NCI-H345 (cell line): ENCODE data around the gene IL21.

Source experiments
- DNase-seq: peaks from one replicate; lab custom pipeline; 2025; lab: John Stamatoyannopoulos, UW

The IL21 gene

DNA sequence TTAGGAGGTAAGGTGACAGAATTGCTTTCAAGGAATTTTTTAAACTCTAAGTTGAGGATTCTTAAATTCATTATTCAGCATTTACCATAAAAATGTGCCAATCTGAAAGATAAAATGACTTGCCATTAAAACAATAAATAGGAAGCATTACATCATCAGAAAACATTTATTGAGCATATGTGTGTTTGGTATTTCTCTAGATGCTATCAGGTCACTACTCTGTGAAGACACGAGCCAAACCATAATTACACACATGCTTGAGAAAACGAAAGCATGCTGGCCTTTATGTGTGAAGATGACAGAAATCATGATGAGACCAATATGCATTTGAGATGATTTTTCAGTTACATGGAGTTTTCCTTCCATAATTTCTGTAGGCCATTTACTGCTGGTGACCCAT is 12.3 kb upstream of the IL21 start:
- DNase-seq, result no peak

DNA sequence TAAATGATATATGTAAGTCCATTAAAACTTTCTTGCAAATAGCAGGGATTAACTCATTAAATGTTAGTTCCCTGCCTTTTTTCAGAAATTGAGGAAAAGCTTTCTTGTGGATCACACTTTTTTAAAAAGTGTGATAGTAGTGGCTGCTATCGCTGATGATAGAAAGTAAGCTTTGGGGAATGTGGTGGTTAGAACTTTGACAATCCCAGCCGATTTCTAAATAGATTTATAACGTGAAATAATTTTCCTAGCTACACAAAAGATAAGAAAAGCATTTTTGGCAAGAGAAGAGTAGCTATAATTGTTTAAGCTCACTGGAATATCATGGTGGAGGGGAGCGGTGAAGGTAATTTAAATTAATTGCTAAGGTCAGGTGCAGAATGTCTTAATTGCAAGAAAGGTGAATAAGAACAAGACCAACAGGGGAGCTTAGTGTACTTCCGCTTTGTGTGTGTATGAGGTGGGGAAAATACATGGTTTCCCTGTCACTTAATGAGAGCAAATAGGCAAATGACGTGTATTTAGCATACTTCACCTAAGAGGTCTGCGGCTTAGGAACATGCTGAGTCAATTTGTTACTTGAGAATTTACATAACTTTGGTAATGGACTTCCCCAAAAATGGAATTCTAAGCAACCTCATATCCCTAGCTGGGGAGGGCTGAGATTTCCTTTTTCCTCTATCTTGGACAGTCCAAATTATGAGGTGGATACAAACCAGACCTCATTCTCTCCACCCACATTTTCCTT is 11.7 kb upstream of the IL21 start:
- no peak for DNase-seq

DNA sequence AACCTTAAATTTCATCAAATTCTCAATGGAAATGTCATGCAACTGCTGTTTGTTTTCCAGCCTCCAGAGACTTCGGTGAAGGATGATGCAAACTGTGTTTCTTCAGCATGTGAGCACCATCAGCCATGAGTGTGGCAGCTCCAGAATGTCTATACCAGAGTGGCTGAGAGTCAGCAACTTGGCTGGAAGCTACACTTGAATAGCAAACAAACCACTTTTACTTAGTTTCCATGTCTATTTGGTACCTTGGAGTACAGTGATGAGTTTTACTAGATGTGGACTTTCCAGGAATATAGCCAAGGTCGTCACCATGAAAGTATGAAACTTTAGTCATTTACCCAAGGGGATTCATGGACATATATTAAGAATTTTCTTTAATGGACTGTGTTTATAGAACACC is 4.3 kb upstream of the IL21 start:
- DNase-seq, result no peak

DNA sequence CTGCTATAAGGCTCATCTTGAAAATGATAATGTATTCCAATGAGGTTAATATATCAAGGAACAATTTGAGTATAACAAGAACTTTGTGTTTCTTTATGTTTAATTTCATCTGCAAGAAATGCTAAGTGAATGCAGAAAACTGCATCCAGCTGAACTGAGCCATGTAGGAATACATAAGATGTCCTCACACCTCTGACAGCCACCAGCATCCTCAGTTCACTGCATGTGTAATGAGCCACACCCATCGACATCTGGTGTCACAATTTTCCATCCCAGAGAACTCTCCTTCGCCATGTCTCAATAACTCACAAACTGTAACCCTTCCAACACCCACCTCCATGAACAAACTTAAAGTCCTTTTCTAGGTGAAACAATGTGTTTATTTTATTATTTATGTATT is 3.3 kb upstream of the IL21 start:
- no peak for DNase-seq

DNA sequence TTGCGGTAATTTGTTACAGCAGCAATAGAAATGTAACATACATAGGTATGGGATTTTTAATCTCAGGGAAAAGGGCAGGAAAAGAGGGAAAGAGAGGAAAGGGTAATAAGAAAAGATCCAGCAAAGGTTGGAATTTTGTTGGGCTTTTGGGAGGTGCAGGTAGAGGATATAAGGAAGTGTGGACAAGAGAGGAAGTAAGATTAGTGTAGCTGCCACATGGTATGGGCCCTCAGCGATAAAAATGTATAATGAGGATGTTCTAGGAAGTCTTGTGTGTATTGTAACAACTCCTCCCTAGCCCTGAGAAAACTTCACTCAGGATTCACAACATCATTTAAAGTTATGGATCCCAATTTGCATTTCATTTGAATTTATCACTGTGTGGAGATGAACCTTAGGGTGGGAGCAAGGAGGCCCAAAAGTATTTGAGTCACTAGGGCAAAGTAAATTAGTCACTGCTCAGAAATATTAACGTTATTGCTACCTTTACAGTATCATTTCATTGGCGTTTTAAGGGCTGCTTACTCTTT is 2.8 kb upstream of the IL21 start:
- DNase-seq, result no peak

DNA sequence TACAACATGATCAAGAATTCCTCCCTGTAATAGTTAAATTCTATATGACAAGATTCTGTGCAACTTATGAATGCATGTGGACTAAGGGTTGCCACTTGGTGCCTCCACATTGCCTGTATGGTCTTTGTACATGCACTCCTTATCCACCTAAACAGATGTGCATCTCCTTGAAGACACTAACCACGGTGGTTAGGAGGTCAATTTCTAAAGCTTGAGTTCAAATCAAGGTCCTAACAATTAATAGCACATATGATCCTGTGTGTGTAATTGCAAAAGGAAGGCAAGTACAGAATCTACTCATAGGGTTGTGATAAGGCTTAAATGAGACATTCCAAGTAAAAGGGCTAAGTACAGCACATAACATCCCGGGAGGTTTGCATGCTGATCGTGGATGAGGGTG is 1.5 kb upstream of the IL21 start:
- DNase-seq, result no peak

DNA sequence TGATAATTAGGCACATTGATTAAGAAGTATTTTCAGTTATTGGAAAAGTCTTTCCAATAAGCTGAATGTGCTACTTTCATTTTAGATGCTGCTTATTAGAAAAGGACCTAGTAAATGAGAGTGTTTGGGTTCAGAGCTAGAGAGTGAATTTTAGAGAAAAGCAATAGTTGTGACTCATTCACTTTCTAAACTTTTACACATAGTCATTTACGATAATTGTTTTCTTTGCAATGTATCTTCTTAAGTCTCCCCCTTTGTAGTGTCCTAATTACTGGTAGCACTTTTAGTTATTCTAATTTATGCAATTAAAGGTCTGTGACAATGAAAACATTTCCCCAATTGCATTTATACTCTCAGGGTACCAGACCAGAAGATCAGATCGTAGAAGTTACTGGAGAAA is 1.3 kb downstream of the IL21 start:
- no peak for DNase-seq

DNA sequence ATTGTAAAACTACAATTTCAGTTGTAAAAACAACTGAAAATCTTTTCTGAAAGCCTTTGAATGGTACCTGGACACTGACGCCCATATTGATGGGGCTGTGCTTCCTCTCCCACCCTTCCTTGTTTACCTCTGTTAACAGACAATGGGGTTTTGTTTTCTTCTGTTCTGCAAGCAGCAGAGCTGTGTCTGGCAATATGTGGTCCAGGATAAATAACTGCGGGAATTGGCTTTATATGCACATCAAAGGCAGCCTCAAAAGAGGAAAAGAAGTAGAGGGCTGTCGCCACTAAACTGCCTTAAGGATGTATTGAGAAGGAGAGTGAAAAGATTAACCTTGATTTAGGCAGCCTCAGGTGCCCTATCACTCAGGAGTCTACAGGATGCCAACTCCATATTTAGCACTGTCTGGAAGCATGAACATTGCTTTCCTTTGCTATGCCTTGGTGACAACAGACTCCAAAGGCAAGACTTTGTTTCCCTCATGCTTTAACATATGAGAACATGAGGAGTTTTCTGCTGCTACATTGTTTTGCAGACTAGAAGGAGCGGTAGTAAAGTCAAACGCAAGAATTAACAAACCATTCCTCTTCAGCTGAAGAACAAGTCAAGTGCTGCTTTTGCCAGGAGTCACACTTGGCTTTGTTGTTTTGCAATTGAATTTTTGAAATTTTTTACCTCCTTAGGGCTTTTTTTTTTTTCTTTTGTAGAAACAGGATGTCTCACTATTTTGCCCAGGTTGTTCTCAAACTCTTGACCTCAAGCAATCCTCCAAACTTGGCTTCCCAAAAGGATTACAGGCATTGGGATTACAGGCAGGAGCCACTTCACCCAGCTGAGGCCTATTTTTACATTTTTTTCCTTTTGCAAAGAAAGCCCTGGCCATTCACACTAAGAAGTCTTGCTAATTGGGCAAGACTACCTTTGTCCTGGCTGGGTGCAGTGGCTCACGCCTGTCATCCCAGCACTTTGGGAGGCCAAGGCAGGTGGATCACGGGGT is 3.0 kb downstream of the IL21 start:
- DNase-seq, result no peak

DNA sequence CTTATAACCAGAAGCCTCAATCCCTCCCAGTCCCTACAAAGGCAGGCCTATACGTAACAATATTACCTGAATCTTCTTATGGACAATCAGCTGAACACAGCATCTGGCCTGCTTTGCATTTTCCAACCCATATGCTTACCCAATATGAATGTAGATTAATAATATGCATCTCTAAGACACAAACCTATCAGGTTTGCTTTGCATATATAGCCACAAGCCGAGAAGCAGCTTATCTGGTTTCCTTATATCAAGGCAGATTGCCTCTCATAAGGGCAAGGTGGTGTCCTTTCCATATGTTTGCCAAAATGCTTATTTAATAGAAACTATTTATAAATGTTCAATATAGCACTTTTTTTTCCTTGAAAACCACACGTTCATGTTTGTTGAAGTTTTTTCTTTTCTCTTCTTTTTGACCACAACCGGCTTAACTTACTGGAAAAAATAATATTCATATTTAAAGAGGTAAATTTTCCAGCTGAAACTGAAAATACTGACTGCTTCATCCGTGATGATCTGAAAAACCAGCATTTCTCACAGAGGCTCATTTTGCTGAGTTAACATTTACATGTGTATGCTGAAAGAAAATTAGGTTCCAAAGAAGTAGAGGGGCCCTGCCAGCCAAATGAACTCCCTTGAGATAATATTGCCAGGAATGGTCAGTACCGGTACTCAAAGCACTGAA is 3.8 kb downstream of the IL21 start:
- DNase-seq, result no peak

DNA sequence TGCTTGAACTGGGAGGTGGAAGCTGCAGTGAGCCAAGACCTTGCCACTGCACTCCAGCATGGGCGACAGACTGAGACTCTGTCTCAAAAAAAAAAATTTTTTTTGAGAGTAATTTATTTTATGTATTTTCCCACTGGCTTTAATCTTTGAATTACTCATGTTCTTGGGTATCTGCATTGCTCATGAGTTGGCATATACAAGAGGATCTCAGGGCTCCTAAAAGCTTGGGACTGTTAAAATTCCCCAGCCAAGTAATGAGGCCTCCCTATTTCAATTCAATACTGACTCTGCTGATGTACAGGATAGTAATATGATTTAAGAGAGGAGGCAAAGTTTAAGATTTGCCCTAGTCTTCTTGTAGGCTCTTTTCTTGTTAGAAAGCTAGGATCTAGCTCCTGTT is 6.2 kb downstream of the IL21 start:
- no peak for DNase-seq

DNA sequence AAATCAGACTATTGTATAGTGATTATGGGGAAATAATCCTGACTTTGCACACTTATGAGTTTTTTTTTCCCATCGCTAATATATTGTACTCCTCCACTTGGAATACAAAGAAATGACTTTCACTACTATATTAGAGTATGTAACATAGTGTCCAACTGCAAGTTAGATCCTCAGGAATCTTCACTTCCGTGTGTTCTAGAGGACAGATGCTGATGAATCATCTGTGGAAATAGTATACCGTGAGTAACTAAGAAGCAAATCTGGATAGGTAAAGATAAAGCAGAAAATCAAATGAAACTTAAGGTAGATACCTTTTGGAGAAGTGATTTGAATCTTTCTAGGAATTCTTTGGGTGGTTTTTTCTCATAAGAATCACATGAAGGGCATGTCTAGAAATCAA is 8.3 kb downstream of the IL21 start:
- no peak for DNase-seq

DNA sequence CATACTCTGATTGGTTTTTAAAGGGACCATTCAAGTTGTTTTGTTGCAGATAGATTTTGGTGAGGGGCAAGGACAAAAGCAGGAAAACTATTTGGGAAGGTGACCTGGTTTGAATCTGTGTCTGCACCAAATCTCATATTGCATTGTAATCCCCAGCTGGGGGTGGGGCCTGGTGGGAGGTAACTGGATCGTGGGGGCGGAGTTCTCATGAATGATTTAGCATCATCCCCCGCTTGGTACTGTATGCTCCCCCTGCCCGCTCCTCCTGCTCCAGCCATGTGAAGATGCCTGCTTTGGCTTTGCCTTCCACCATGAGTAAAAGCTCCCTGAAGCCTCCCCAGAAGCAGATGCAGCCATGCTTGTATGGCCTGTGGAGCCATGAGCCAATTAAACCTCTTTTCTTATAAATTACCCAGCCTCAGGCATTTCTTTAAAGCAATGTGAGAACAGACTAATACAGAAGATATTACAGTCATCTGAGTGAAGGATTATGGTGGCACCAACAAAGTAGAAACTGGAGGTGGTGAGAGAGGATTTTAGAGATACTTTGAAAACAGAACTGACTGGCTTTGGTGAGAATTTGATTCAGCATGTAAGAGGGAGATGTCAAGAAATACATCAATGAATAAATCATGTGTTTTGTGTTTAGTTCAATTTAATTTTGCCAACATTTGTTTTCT is 14.4 kb downstream of the IL21 start:
- DNase-seq, result no peak

DNA sequence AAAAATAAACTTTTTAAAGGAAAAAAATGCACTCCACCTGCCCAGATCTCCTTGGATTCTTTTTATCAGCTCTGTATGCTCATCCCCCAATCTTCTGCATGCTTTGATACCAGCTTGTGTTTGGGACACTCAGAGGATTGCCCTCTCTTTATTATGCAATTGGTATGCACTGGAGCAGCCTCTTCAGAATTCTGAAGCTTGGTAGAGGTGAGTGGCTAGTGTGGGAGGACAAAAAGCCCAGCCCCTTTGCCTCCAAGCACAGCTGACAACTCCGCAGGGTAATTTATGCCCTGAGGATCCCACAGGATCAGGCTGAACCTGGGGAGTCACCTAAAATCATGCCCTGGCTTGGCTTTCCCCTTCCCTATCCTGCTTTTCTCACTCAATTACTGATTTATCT is 16.7 kb downstream of the IL21 start:
- no peak for DNase-seq

DNA sequence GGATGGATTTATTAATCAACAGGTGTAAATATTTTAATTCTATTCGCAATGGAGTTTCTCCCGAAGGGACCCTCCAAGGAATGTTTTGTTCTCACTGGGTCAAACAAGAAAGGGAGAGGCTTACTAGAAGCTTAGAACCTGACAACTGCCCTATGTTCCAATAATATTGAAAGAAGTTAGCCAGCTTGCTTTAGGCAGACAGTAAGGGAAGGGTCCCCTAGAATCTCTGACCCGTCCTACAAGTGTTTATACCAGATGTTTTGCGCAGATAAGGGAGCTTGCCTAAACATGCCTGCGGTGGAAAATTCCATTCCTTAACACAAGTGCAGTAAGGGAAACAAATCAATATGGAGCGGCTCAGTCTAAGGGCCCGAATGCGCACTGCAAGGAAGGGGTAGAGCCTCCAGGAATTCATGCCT is 17.7 kb downstream of the IL21 start:
- no peak for DNase-seq

DNA sequence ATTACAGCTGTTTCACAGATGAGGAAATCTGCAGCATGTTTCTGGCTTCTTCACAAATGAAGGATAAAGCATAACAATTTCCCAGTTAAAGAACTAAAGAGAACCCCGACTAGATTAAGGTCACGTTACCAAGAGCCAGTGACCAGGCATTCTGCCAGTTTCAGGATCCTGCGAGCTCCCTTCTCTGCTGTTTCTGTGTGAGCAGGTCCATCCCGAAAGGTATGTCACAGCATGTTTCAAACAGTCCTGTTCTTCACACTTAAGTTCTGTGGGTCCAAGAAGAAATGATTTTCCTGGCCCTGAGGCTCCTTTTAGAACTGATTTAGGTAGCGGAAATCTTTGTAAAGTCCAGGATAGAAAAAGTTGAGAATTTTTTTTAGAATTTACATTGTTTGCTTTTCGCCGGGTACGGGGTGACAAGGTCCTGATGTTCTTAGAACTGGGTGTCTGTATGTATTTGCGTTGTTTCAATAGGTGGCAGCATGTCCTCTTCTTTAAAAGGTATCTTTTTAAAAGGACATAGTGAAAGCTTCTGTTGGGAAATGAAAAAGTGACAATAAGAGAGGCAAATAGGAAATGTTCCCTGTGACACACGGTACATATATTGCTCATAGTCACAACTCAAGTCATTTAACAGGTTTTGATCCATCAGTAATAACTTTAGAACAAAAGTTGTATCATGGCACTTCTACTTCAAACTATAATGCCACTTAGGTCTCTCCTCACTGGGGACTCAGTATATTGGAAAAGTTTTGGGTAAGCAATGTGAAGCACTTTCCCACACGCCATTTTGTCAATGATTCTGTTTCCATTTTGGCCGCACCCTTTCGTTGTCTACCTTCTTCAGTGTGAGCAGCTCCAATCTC is 18.4 kb downstream of the IL21 start:
- no peak for DNase-seq

DNA sequence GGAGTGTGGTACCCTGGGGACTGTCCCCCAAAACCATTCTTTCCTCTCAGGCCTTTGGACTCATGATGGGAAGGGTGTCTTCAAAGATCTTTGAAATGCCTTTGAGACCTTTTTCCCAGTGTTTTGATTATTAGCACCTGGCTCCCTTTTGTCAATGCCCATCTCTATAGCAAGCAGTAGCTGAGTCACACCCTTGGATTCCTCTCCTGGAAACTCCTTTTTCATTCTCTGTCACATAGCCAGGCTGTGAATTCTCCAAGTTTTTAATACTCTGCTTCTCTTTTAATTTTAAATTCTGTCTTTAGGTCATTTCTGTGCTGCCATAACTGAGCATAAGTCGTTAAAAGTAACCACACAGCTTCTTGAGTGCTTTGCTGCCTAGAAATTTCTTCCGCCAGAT is 29.7 kb downstream of the IL21 start:
- no peak for DNase-seq

DNA sequence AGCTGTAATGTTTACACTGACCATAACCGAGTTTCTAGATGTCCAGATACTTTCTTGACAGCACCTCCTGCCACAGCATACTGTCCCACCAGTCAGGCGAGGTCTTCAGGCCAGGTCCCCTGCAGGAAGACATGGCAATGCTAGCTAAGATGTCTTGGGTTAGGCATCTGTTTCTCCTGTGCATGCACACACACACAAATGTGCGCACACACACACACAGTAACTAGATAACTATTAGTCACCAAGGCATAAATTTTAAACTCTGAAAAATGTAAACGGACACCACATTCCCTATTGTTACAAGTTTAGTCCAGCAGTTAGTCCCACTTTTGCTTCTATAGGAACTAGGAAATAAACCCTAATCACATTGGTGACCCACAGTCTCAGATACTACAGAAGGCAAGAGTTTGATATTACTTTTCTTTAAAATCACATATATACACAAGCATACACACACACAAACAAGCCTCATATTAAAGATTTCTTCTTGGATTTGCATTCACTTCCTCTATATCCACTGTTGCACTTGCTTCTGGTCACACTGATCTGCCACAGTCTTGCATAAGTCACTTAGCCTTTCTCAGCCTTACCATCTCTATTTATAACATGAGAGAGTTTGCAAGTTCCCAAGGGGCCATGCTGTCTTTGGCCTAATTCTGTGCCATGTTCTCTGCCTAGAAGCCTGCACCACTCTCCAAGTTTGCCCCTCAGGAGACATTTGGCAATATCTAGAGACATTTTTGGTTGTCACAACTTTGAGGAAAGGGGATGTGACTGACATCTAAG is 32.2 kb downstream of the IL21 start:
- no peak for DNase-seq

DNA sequence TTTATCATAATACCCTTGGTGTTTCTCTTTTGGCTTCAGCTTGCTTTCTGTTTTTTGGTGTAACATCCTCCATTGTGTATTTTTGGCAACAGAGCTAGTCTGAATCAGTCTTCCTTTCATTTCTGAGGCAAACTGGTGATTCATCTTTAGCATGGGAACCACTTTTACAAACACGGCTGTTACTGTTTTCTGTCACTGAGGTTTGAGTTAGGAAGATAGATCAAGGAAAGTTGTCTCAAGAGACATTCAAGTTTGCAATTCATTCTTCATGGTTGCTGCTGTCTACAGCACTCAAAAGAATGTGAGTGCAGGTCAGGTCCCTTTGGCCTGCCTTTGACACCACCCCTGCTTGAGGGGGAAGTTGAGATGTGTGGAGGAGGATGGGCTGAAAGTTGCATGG is 36.3 kb downstream of the IL21 start:
- no peak for DNase-seq

DNA sequence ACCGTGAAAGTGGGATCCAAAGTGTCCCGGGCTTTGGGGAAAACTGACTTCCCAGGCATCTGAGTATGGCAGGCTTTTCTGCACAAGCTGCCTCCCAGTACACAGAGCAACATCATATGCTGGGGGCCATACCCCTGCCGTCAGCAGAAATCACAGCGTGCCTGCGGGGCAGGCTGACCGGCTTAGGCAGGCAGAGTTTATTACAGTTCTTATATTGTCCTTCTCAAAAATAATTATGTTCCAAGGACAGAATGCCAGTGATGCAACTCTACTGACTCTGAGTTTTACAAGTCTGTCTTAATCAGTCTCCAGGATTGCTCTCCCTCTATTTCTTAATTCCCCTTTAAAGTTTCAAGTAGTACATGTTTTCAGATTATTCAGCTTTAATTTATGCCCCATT is 37.0 kb downstream of the IL21 start:
- DNase-seq, result no peak
